DOHH2 (cell line): ENCODE results near the gene KCNMA1.

Experiments
- H3F3A ChIP-seq: fragments of 200-600 bp; sonication (generic), shearing (Covaris generic); 2 replicates; pipeline ENCODE4 v1.6.0; 2016; ENCODE audit warnings: antibody characterized with exemption, mild to moderate bottlenecking; ENCODE audit not compliant: control insufficient read depth, insufficient read depth
- H3K27ac ChIP-seq: fragments of 200-600 bp; sonication (generic); 2 replicates; pipeline ENCODE4 v1.5.1; 2014; ENCODE audit warnings: low read depth, mild to moderate bottlenecking, low read length, moderate library complexity
- H3K27me3 ChIP-seq: fragments of 200-600 bp; sonication (generic); 2 replicates; pipeline ENCODE4 v1.6.1; 2014; ENCODE audit warnings: mild to moderate bottlenecking, low read length, mixed read lengths; ENCODE audit not compliant: control insufficient read depth
- H3K36me3 ChIP-seq: fragments of 200-600 bp; sonication (generic); 2 replicates; pipeline ENCODE4 v1.6.1; 2014; ENCODE audit warnings: mild to moderate bottlenecking, low read length, moderate library complexity, mixed read lengths; ENCODE audit not compliant: control insufficient read depth
- H3K4me1 ChIP-seq: fragments of 200-600 bp; sonication (generic); 2 replicates; pipeline ENCODE4 v1.6.1; 2014; ENCODE audit warnings: mild to moderate bottlenecking, low read length, mixed read lengths; ENCODE audit not compliant: control insufficient read depth
- H3K4me2 ChIP-seq: fragments of 200-600 bp; sonication (generic); 2 replicates; pipeline ENCODE4 v1.6.0; 2014; ENCODE audit warnings: mild to moderate bottlenecking, low read length, moderate library complexity
- H3K4me3 ChIP-seq: fragments of 200-600 bp; sonication (generic); 2 replicates; pipeline ENCODE4 v1.5.1; 2014; ENCODE audit warnings: mild to moderate bottlenecking, low read length, mixed read lengths
- H3K79me2 ChIP-seq: fragments of 200-600 bp; sonication (generic); 2 replicates; pipeline ENCODE4 v1.6.1; 2014; ENCODE audit warnings: mild to moderate bottlenecking, low read length, mixed read lengths; ENCODE audit not compliant: control insufficient read depth
- H3K9me2 ChIP-seq: fragments of 200-600 bp; sonication (generic); replicated peaks from 2 replicates; pipeline ENCODE4 v1.6.1; 2014; ENCODE audit warnings: mild to moderate bottlenecking, low read length, mixed read lengths; ENCODE audit not compliant: control insufficient read depth
- H3K9me3 ChIP-seq: fragments of 200-600 bp; sonication (generic); 2 replicates; pipeline ENCODE4 v1.6.1; 2014; ENCODE audit warnings: antibody characterized with exemption, low read length, mixed read lengths; ENCODE audit not compliant: control insufficient read depth, insufficient read depth
- H4K20me1 ChIP-seq: fragments of 200-600 bp; sonication (generic); 2 replicates; pipeline ENCODE4 v1.6.0; 2014; ENCODE audit warnings: low read depth, mild to moderate bottlenecking, antibody characterized with exemption, low read length, moderate library complexity; ENCODE audit not compliant: control insufficient read depth, insufficient read depth
- EZH2phosphoT487 ChIP-seq: fragments of 200-600 bp; sonication (generic); IDR thresholded peaks from 2 replicates; pipeline ENCODE4 v1.6.1; 2017; ENCODE audit warnings: borderline replicate concordance, mild to moderate bottlenecking, antibody characterized with exemption, low read length, moderate library complexity, mixed read lengths
- TF ChIP-seq, protein P1 (sequence below): fragments of 200-600 bp; sonication (generic); IDR thresholded peaks from one replicate; pipeline ENCODE4 v1.5.1; 2014; ENCODE audit warnings: antibody characterized with exemption, mild to moderate bottlenecking, low read depth, low read length; ENCODE audit not compliant: poor library complexity, severe bottlenecking

Gene KCNMA1

GRCh38 chr10:77592946-77593636 lies 44.5 kb downstream of the KCNMA1 start:
- Histone ChIP-seq H3K4me1 (no peaks in the 10 kb centered on the region), H3K36me3 (no peaks in the 10 kb centered on the region), H3K4me2 (no peak overlapping the region), H3K79me2 (no peaks in the 10 kb centered on the region), H3K27ac (no peak overlapping the region), H3K4me3 (no peak overlapping the region), H3K9me3 (no peaks in the 10 kb centered on the region), H3F3A (no peaks in the 10 kb centered on the region), H4K20me1 (no peaks in the 10 kb centered on the region), H3K27me3 (no peaks in the 10 kb centered on the region), H3K9me2 (no peaks in the 10 kb centered on the region)
- TF ChIP-seq, protein P1, sequence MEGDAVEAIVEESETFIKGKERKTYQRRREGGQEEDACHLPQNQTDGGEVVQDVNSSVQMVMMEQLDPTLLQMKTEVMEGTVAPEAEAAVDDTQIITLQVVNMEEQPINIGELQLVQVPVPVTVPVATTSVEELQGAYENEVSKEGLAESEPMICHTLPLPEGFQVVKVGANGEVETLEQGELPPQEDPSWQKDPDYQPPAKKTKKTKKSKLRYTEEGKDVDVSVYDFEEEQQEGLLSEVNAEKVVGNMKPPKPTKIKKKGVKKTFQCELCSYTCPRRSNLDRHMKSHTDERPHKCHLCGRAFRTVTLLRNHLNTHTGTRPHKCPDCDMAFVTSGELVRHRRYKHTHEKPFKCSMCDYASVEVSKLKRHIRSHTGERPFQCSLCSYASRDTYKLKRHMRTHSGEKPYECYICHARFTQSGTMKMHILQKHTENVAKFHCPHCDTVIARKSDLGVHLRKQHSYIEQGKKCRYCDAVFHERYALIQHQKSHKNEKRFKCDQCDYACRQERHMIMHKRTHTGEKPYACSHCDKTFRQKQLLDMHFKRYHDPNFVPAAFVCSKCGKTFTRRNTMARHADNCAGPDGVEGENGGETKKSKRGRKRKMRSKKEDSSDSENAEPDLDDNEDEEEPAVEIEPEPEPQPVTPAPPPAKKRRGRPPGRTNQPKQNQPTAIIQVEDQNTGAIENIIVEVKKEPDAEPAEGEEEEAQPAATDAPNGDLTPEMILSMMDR: no peak
- no peak for TF ChIP-seq EZH2phosphoT487

- Histone ChIP-seq H3K9me2 (no peaks in the 10 kb centered on the region), H3K27me3 (no peaks in the 10 kb centered on the region), H3K4me2 (no peak overlapping the region), H3K79me2 (no peaks in the 10 kb centered on the region), H3K4me1 (no peaks in the 10 kb centered on the region), H3K36me3 (no peaks in the 10 kb centered on the region), H4K20me1 (no peaks in the 10 kb centered on the region), H3K4me3 (no peak overlapping the region), H3K27ac (no peak overlapping the region), H3F3A (no peaks in the 10 kb centered on the region), H3K9me3 (no peaks in the 10 kb centered on the region)
- TF ChIP-seq, protein P1: no peak
- TF ChIP-seq EZH2phosphoT487: no peak
These were observed 45.1 kb downstream of the KCNMA1 start for GRCh38 chr10:77592510-77592909.

DNA sequence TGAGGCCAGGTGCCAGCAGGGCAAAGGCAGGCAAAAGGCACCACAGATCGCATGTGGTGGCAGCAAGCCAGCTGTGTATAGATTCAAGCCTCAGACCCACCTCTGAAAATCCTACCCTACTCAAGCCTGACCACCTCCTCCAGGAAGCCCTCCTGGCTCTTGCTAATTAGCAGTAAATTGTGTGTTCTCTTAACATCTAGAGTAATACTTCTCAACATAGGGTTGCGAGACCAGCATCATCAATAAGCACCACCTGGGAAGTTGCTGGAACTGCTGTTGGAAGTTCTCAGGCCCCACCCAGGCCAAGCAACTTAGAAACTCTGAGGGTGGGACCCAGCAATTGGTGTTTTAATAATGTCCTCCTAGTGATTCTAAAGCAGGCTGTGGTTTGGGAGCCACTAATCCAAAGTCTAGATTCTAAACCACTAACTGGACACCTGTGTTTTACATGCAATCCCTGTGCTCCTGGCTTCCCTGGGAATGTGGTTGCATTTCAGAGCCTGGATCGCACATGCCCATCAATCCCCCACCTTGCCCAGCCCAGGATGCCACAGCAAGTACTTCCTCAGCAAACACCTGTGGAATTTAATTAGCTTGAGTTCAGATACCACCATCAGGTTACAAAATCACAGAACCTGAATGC lies 46.2 kb downstream of the KCNMA1 start:
- Histone ChIP-seq H4K20me1 (no peaks in the 10 kb centered on the region), H3K27me3 (no peaks in the 10 kb centered on the region), H3K4me1 (no peaks in the 10 kb centered on the region), H3K36me3 (no peaks in the 10 kb centered on the region), H3K9me2 (no peaks in the 10 kb centered on the region), H3K4me3 (no peak overlapping the region), H3K79me2 (no peaks in the 10 kb centered on the region), H3F3A (no peaks in the 10 kb centered on the region), H3K4me2 (no peak overlapping the region), H3K9me3 (no peaks in the 10 kb centered on the region), H3K27ac (no peak overlapping the region)
- no peak for TF ChIP-seq EZH2phosphoT487
- TF ChIP-seq, protein P1: no peak
